HG02588 (cell line): ENCODE data around the gene CHGA.

Experiments
- ATAC-seq: cut with Tn5 transposase; IDR thresholded peaks from one replicate; pipeline ENCODE4 v1.9.1; 2021; ENCODE audit warnings: mild to moderate bottlenecking, moderate library complexity; ENCODE audit not compliant: unreplicated experiment

CHGA gene

GRCh38 chr14:92976268-92976667 lies 53.3 kb downstream of the CHGA start:
- ATAC-seq, result no peak

GRCh38 chr14:92978229-92979021 lies 55.5 kb downstream of the CHGA start:
- ATAC-seq, result no peak

GRCh38 chr14:92980866-92981265 lies 57.9 kb downstream of the CHGA start:
- no peak for ATAC-seq

GRCh38 chr14:92981726-92982125 lies 58.8 kb downstream of the CHGA start:
- ATAC-seq, result no peak

GRCh38 chr14:92982956-92983355 lies 60.0 kb downstream of the CHGA start:
- ATAC-seq, result no peak

GRCh38 chr14:92984082-92984788 lies 61.3 kb downstream of the CHGA start:
- no peak for ATAC-seq
